H1 (cell line): ENCODE results near the gene OASL. TPM values are rescaled to one million over a fixed set of nuclear protein-coding genes. Genes with fewer than 3 reads are reported as not detected.
A peak's percentile ranks its signal among the peaks of the same experiment; 100 is the strongest.

Experiments used
- CTCF ChIA-PET: fragments of 300-600 bp; sonication (Branson Sonifier 250); formaldehyde crosslinking; loops from one replicate; lab custom pipeline; 2021; ENCODE audit not compliant: partially characterized antibody; lab: Charles Lee
- POLR2A ChIA-PET: fragments of 300-600 bp; sonication (Branson Sonifier 250); formaldehyde crosslinking; loops from one replicate; lab custom pipeline; 2021; ENCODE audit warnings: inconsistent platforms; ENCODE audit not compliant: partially characterized antibody; lab: Charles Lee
- DNase-seq, 2 experiments: peaks; one replicate each; pipeline versions ENCODE4 v3.0.0 to v3.0.0-alpha.2; 2010 to 2022; ENCODE audit warnings: low spot score in 2 of 2, low read depth in 1 of 2, mixed read lengths in 1 of 2
- FAIRE-seq: peaks from 2 replicates; lab custom pipeline; 2011; peaks lifted over from hg19 to GRCh38; lab: Jason Lieb, UNC
- H2AFZ ChIP-seq: 2 replicates; pipeline ENCODE4 v1.8.1; 2012; ENCODE audit warnings: low read length, inconsistent platforms
- H2AK5ac ChIP-seq: 2 replicates; pipeline ENCODE4 v1.6.1; 2013; ENCODE audit warnings: low read depth, low read length
- H2BK120ac ChIP-seq: replicated peaks from 2 replicates; pipeline ENCODE3; 2013; ENCODE audit warnings: low read depth, low read length, inconsistent platforms
- H2BK12ac ChIP-seq: 2 replicates; pipeline ENCODE4 v1.6.1; 2013; ENCODE audit warnings: low read depth, low read length
- H2BK15ac ChIP-seq: 2 replicates; pipeline ENCODE4 v1.6.1; 2013; ENCODE audit warnings: low read length
- H2BK20ac ChIP-seq: 2 replicates; pipeline ENCODE4 v1.6.1; 2013; ENCODE audit warnings: low read length
- H2BK5ac ChIP-seq: 2 replicates; pipeline ENCODE4 v1.6.1; 2013; ENCODE audit warnings: low read depth, low read length
- H3K14ac ChIP-seq: 2 replicates; pipeline ENCODE4 v1.6.1; 2013; ENCODE audit warnings: inconsistent platforms; ENCODE audit not compliant: insufficient read length
- H3K18ac ChIP-seq: 2 replicates; pipeline ENCODE4 v1.6.1; 2013; ENCODE audit warnings: low read length; ENCODE audit errors: extremely low read depth
- H3K23ac ChIP-seq: 2 replicates; pipeline ENCODE4 v1.6.1; 2013; ENCODE audit warnings: inconsistent platforms; ENCODE audit not compliant: insufficient read length
- H3K23me2 ChIP-seq: 2 replicates; pipeline ENCODE4 v1.6.1; 2013; ENCODE audit warnings: low read depth, low read length
- H3K27ac ChIP-seq: 2 replicates; pipeline ENCODE4 v1.6.1; 2011; ENCODE audit warnings: low read depth, low read length, inconsistent platforms
- H3K27me3 ChIP-seq, 4 experiments: replicated peaks in 1 of 4; 1 replicate in 1 of 4; 2 replicates in 3 of 4; pipeline versions ENCODE4 v1.6.1 to v1.8.1; 2011 to 2013; ENCODE audit warnings: low read length in 3 of 4, mild to moderate bottlenecking in 3 of 4, inconsistent platforms in 2 of 4, mixed read lengths in 2 of 4, moderate library complexity in 1 of 4; ENCODE audit not compliant: control insufficient read depth in 3 of 4, insufficient read depth in 3 of 4; ENCODE audit errors: extremely low read depth in 1 of 4
- H3K36me3 ChIP-seq, 4 experiments: 2 replicates each; pipeline versions ENCODE4 v1.6.1 to v1.8.1; 2011 to 2013; ENCODE audit warnings: mild to moderate bottlenecking in 4 of 4, low read length in 3 of 4, moderate library complexity in 2 of 4, control low read depth in 1 of 4, inconsistent platforms in 1 of 4; ENCODE audit not compliant: insufficient read depth in 4 of 4, control insufficient read depth in 2 of 4
- H3K4ac ChIP-seq: replicated peaks from 2 replicates; pipeline ENCODE3; 2013; ENCODE audit warnings: low read length, low read depth, mixed read lengths, inconsistent platforms; ENCODE audit not compliant: insufficient read length
- H3K4me1 ChIP-seq, 4 experiments: replicated peaks in 1 of 4; 1 replicate in 1 of 4; 2 replicates in 3 of 4; pipeline versions ENCODE4 v1.6.1 to v1.8.1; 2011 to 2013; ENCODE audit warnings: low read length in 3 of 4, inconsistent platforms in 2 of 4, mixed read lengths in 1 of 4; ENCODE audit not compliant: insufficient read depth in 4 of 4, control insufficient read depth in 3 of 4
- H3K4me2 ChIP-seq, 2 experiments: 2 replicates each; pipeline versions ENCODE4 v1.6.1 to v1.8.1; 2011 to 2013; ENCODE audit warnings: low read depth in 2 of 2, low read length in 2 of 2, control low read depth in 1 of 2, inconsistent platforms in 1 of 2, mild to moderate bottlenecking in 1 of 2; ENCODE audit not compliant: insufficient read depth in 1 of 2
- H3K4me3 ChIP-seq, 4 experiments: fragments of 200-600, 300-600 bp in 1 of 4; sonication (generic), shearing (Covaris generic), sonication (Bioruptor Twin) in 1 of 4; 2 replicates each; pipeline versions ENCODE4 v1.5.1 to v1.8.1; 2011 to 2016; ENCODE audit warnings: low read length in 4 of 4, low read depth in 3 of 4, control low read depth in 2 of 4, inconsistent platforms in 2 of 4, mild to moderate bottlenecking in 2 of 4, mixed read lengths in 1 of 4, moderate library complexity in 1 of 4; ENCODE audit not compliant: insufficient read depth in 2 of 4; ENCODE audit errors: extremely low read depth in 1 of 4
- H3K56ac ChIP-seq: replicated peaks from 2 replicates; pipeline ENCODE3; 2013; ENCODE audit warnings: low read depth, mild to moderate bottlenecking, mixed read lengths, low read length, inconsistent platforms; ENCODE audit not compliant: insufficient read length
- H3K79me1 ChIP-seq: 2 replicates; pipeline ENCODE4 v1.6.1; 2013; ENCODE audit warnings: low read depth, low read length, control low read depth
- H3K79me2 ChIP-seq, 2 experiments: 2 replicates each; pipeline versions ENCODE4 v1.6.1 to v1.8.1; 2012 to 2013; ENCODE audit warnings: low read length in 2 of 2, mild to moderate bottlenecking in 2 of 2, inconsistent platforms in 1 of 2; ENCODE audit not compliant: insufficient read depth in 2 of 2, control insufficient read depth in 1 of 2
- H3K9ac ChIP-seq, 4 experiments: replicated peaks in 1 of 4; 1 replicate in 1 of 4; 2 replicates in 3 of 4; pipeline versions ENCODE4 v1.6.1 to v1.8.1; 2011 to 2013; ENCODE audit warnings: low read depth in 3 of 4, low read length in 3 of 4, control low read depth in 2 of 4, mild to moderate bottlenecking in 2 of 4, moderate library complexity in 2 of 4, inconsistent platforms in 1 of 4; ENCODE audit errors: extremely low read depth in 1 of 4
- H3K9me3 ChIP-seq, 2 experiments: 2 replicates each; pipeline versions ENCODE4 v1.6.1 to v1.8.1; 2012 to 2013; ENCODE audit warnings: mild to moderate bottlenecking in 2 of 2, moderate library complexity in 2 of 2, control low read depth in 1 of 2, inconsistent platforms in 1 of 2, low read depth in 1 of 2, low read length in 1 of 2, mixed read lengths in 1 of 2; ENCODE audit not compliant: insufficient read depth in 2 of 2
- H4K20me1 ChIP-seq, 2 experiments: replicated peaks in 1 of 2; 2 replicates each; pipeline versions ENCODE3 to v1.8.1; 2011 to 2013; ENCODE audit warnings: inconsistent platforms in 2 of 2, low read length in 2 of 2, mild to moderate bottlenecking in 1 of 2; ENCODE audit not compliant: insufficient read depth in 2 of 2, control insufficient read depth in 1 of 2
- H4K5ac ChIP-seq: 2 replicates; pipeline ENCODE4 v1.6.1; 2013; ENCODE audit warnings: low read length, low read depth, mixed read lengths, inconsistent platforms; ENCODE audit not compliant: insufficient read length
- H4K8ac ChIP-seq: 2 replicates; pipeline ENCODE4 v1.8.0; 2013; ENCODE audit warnings: mild to moderate bottlenecking, moderate library complexity, low read length, inconsistent platforms; ENCODE audit not compliant: insufficient read depth; ENCODE audit errors: extremely low read depth
- H4K91ac ChIP-seq: replicated peaks from 2 replicates; pipeline ENCODE3; 2013; ENCODE audit warnings: low read length, mixed read lengths, inconsistent platforms; ENCODE audit not compliant: insufficient read length
- ASH2L ChIP-seq: fragments of 200-600, 300-600 bp; sonication (generic); IDR thresholded peaks from one replicate; pipeline ENCODE4 v1.7.1; 2017; ENCODE audit warnings: low read length
- BCL11A ChIP-seq, 2 experiments: IDR thresholded peaks; one replicate each; pipeline ENCODE4 v1.6.1; 2011; ENCODE audit warnings: low read depth in 2 of 2, low read length in 2 of 2, mild to moderate bottlenecking in 2 of 2
- HDAC2 ChIP-seq, 2 experiments: fragments of 300-600 bp in 1 of 2; sonication (generic) in 1 of 2; IDR thresholded peaks; 2 replicates each; pipeline ENCODE4 v1.6.1; 2011 to 2012; ENCODE audit warnings: low read depth in 2 of 2, low read length in 2 of 2, mild to moderate bottlenecking in 2 of 2, moderate library complexity in 2 of 2, borderline replicate concordance in 1 of 2, inconsistent platforms in 1 of 2
- PHF8 ChIP-seq: fragments of 200-600 bp; sonication (generic); conservative IDR thresholded peaks from 2 replicates; pipeline ENCODE4 v1.7.1; 2012; ENCODE audit warnings: low read depth, mild to moderate bottlenecking, inconsistent platforms, low read length, moderate library complexity
- RBBP5 ChIP-seq: IDR thresholded peaks from 2 replicates; pipeline ENCODE4 v1.7.1; 2012; ENCODE audit warnings: low read depth, mild to moderate bottlenecking, inconsistent platforms, low read length, moderate library complexity, borderline replicate concordance
- RXRA ChIP-seq: IDR thresholded peaks from 2 replicates; pipeline ENCODE4 v1.6.1; 2011; ENCODE audit warnings: low read depth, mild to moderate bottlenecking, low read length, moderate library complexity; ENCODE audit not compliant: insufficient read depth
- SUZ12 ChIP-seq: fragments of 200-600 bp; sonication (generic); IDR thresholded peaks from 2 replicates; pipeline ENCODE4 v1.6.1; 2012; ENCODE audit warnings: mild to moderate bottlenecking, inconsistent platforms, low read length, moderate library complexity, mixed read lengths
- USF2 ChIP-seq: IDR thresholded peaks from 2 replicates; pipeline ENCODE4 v1.6.1; 2011; ENCODE audit warnings: low read length, improper control_type of control experiment
- WGBS, 2 experiments: shearing (Covaris generic) in 1 of 2; methylation state at CpG; one replicate each; pipeline versions ENCODE4 v1.1.6 to v1.1.7; 2013 to 2015; ENCODE audit warnings: low lambda C conversion rate in 2 of 2, mixed read lengths in 2 of 2, inconsistent platforms in 1 of 2, low coverage in 1 of 2, missing lambda C conversion rate in 1 of 2; ENCODE audit not compliant: insufficient replicate concordance in 2 of 2, insufficient coverage in 1 of 2, insufficient read length in 1 of 2; ENCODE audit errors: extremely low coverage in 1 of 2, missing lambda C conversion rate in 1 of 2; 5-methylcytosine and 5-hydroxymethylcytosine counted together
- polyA plus RNA-seq, 7 experiments: library from polyadenylated mRNA; depleted of rRNA in 3 of 7; stranded (reverse) in 5 of 7; unstranded in 2 of 7; fragments of >200 nt in 5 of 7; fragments of 200-250 nt in 2 of 7; gene quantifications; 1 replicate in 5 of 7; 2 replicates in 1 of 7; 4 replicates in 1 of 7; pipeline versions ENCODE4 v1.2.1 to v1.2.3, GENCODE V29; 2011 to 2013; ENCODE audit warnings: missing spikeins in 2 of 7, mixed read lengths in 2 of 7
- total RNA-seq: library from RNA; stranded (reverse); fragmentation: NEBNext Ultra II Directional; extraction: Animal tissue kit (Norgen Biotek cat#: 25700); gene quantifications from 2 replicates; pipeline ENCODE4 v1.2.1, GENCODE V29; 2021

OASL gene
- total and polyA plus RNA-seq, 2 of the 8 experiments (the other 6 are each of a cell fraction or from before 2014, with no cell fraction given), result not detected

DNA sequence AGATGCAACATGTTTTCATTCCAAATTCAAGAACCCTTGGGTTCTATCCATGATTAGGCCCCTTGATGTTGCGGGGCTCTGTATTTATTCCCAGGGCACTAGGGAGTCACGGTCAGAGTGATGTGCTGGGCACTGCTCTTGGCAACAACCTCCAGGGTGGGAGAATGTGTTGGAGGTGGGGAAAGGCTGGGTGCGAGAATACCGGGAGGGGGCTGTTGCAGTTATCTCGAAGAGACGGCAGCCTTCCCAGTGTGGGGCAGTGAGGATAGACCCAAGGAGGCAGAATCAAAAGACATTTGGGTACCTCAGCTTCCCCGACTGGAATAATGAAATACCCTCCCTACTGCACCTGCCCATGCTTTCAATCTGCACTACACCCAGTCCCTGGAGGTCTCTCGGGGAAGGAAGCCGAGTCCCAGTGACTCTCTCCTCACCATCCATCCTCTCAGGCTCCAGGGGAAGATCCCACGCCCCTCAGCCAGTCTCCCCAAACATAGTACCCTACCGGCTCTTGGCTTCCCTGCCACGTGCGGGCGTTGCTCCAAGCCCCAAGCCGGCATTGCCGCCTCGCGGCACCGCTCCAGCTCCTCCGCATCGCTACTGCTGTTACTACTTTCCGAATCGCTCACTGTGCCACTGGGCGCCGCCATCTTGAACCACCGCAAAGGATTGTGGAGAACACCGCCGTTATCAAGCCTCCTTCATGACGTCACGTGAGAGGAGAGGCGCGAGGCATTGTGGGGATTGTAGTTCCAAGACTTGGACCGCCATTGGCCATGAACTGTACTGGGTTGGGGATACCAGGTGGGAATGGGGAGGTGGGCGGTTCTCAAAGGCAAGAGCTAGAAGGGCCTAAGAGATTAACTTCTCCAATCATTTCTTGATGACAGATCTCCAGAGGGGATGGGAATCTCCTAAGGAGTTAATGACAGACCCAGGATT, 22.9 kb downstream of the OASL start, which contains the start of gene C12orf43:
TSS of gene C12orf43 (minus strand) at position 663 of the 942 bp plus-strand sequence. CDS start at position 650, 13 bp downstream.
- Histone ChIP-seq H3K36me3 (peaks cover 0 to 7% (median 3%) of the 10 kb centered on the region in 4 experiments; a peak in 3 of 8 replicates), H2BK12ac (no peak within 1 kb of the TSS), H3K4me1 (peaks cover 0 to 4% (median 3%) of the 10 kb centered on the region in 4 experiments; a peak in 5 of 7 replicates), H3K4me2 (peak within 1 kb of the TSS; percentile 89 to 90), H3K23ac (no peak within 1 kb of the TSS), H2AFZ (peak within 1 kb of the TSS; percentile 66), H3K9ac (peak within 1 kb of the TSS; percentile 41 to 98 (median 92)), H3K23me2 (peaks cover 3% of the 10 kb centered on the region; the same call in 1 of the 2 replicates), H3K4me3 (peak within 1 kb of the TSS; percentile 95 to 100 (median 98)), H4K8ac (peak within 1 kb of the TSS; percentile 100), H4K91ac (peak within 1 kb of the TSS; percentile 51), H3K27ac (peak within 1 kb of the TSS; percentile 79), H2BK20ac (no peak within 1 kb of the TSS), H3K79me1 (no peaks in the 10 kb centered on the region; the same call in none of the 2 replicates), H2BK15ac (no peak within 1 kb of the TSS), H2AK5ac (no peak within 1 kb of the TSS; the same call in 1 of the 2 replicates), H3K56ac (peak within 1 kb of the TSS; percentile 60), H3K27me3 (no peaks in the 10 kb centered on the region), H3K14ac (no peak within 1 kb of the TSS), H3K18ac (no peak within 1 kb of the TSS; the same call in 1 of the 2 replicates), H4K20me1 (peaks cover 0 to 2% of the 10 kb centered on the region in 2 experiments), H3K4ac (no peak within 1 kb of the TSS), H2BK120ac (peak within 1 kb of the TSS; percentile 31), H4K5ac (peak within 1 kb of the TSS; percentile 44), H2BK5ac (peak within 1 kb of the TSS; percentile 89), H3K79me2 (peaks cover 0 to 13% of the 10 kb centered on the region in 2 experiments; a peak in 3 of 4 replicates), H3K9me3 (no peaks in the 10 kb centered on the region)
- FAIRE-seq (peak; percentile 89), DNase-seq (peak; percentile 65 to 96)
- 3% methylated on average over 34 of the region's 34 CpGs; no CpG with 5 or more reads in 1 of the 2 experiments for WGBS, 2 experiments
- ChIA-PET POLR2A (interaction anchor here (0.6 to 2.9 kb wide), 6 partner anchors 10 to 976 kb away, joined by 3 to 19 read pairs (median 3); partner anchors contain the start of gene HNF1A), CTCF (interaction anchor here (0.7 to 2.5 kb wide), 10 partner anchors 10 to 433 kb away, joined by 3 to 13 read pairs (median 4); no protein-coding TSS in a partner anchor)
- TF ChIP-seq RXRA (no peak), HDAC2 (IDR thresholded peaks at IDR 0.05; ENCODE audit: borderline replicate concordance in 1 of 2, low read depth in 2 of 2, low read length in 2 of 2) (0 out of 4 replicates have a peak, but pooled peaks of 1 of the 2 experiments have one; percentile 77), USF2 (peak; percentile 81), SUZ12 (no peak), PHF8 (peak; percentile 91), RBBP5 (peak; percentile 80; the same call in 1 of the 2 replicates), BCL11A (IDR thresholded peaks at IDR 0.05; ENCODE audit: low read depth in 2 of 2, low read length in 2 of 2) (no peak), ASH2L (peak; percentile 88)
